Measurements from ENCODE around the gene BLCAP.
"Not testable (repeated sequence)": the region's sequence is repeated elsewhere in the genome, so short reads cannot be mapped to it uniquely, and the experiment has no call there.

Gene BLCAP

GRCh38 chr20:37527638-37528445 lies at the start of gene BLCAP:
Gene BLCAP, minus strand, starts transcription at chr20:37527876. Its CDS starts 8,702 bp downstream, at chr20:37519174.
- no peak for TF ChIP-seq CTCF (IDR thresholded peaks at IDR 0.05; ENCODE audit: extremely low read depth, missing control alignments)
- peak; percentile 97 for DNase-seq (ENCODE audit: low spot score)

GRCh38 chr20:37577436-37577835 lies 49.8 kb upstream of the BLCAP start:
- not testable (repeated sequence) for DNase-seq (ENCODE audit: low spot score)

GRCh38 chr20:37576911-37577310 lies 49.2 kb upstream of the BLCAP start:
- no peak for TF ChIP-seq CTCF (IDR thresholded peaks at IDR 0.05; ENCODE audit: extremely low read depth, missing control alignments)
- no peak for DNase-seq (ENCODE audit: low spot score)

- DNase-seq (ENCODE audit: low spot score) = peak; percentile 43
- no peak for TF ChIP-seq CTCF (IDR thresholded peaks at IDR 0.05; ENCODE audit: extremely low read depth, missing control alignments)
Observed at GRCh38 chr20:37575884-37576283, 48.2 kb upstream of the BLCAP start.

GRCh38 chr20:37574199-37574890 lies 46.7 kb upstream of the BLCAP start:
- no peak for DNase-seq (ENCODE audit: low spot score)

GRCh38 chr20:37573626-37574198 lies 46.0 kb upstream of the BLCAP start:
- DNase-seq (ENCODE audit: low spot score) = no peak
- TF ChIP-seq CTCF (IDR thresholded peaks at IDR 0.05; ENCODE audit: extremely low read depth, missing control alignments) = no peak

More at GRCh38 chr20:37574199-37574890, 46.7 kb upstream of the BLCAP start:
- TF ChIP-seq CTCF (IDR thresholded peaks at IDR 0.05; ENCODE audit: extremely low read depth, missing control alignments) = no peak

- no peak for TF ChIP-seq CTCF (IDR thresholded peaks at IDR 0.05; ENCODE audit: extremely low read depth, missing control alignments)
- DNase-seq (ENCODE audit: low spot score) = no peak
Observed at GRCh38 chr20:37571033-37571432, 43.4 kb upstream of the BLCAP start.

All from GM20000 (cell line).